SKM-1 (cell line): ENCODE results near the gene BCKDK.

Experiments used
- DNase-seq: peaks from one replicate; lab custom pipeline; 2025; ENCODE audit not compliant: unreplicated experiment; lab: John Stamatoyannopoulos, UW

BCKDK gene

GRCh38 chr16:31080035-31080629 is 28.1 kb upstream of the BCKDK start:
- DNase-seq = no peak

DNA sequence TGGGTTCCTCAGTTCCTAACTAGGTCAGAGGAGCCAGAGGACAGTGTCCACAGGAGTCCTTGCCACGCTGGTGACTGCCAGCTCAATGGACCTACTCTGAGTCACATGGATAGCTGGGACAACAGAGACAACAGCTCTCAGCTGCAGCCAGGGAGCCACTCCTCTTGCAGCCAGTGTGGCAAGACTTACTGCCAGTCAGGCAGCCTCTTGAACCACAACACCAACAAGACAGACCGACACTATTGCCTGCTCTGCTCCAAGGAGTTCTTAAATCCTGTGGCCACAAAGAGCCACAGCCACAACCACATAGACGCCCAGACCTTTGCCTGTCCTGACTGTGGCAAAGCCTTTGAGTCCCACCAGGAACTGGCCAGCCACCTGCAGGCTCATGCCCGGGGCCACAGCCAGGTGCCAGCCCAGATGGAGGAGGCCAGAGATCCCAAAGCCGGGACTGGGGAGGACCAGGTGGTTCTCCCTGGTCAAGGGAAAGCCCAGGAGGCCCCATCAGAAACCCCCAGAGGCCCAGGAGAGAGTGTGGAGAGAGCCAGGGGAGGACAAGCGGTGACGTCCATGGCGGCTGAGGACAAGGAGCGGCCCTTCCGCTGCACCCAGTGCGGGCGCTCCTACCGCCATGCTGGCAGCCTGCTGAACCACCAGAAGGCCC is 27.3 kb upstream of the BCKDK start:
- no peak for DNase-seq

GRCh38 chr16:31081428-31082351 is 26.5 kb upstream of the BCKDK start:
- DNase-seq = no peak

GRCh38 chr16:31082368-31083045 is 25.7 kb upstream of the BCKDK start:
- DNase-seq = no peak

GRCh38 chr16:31083081-31083480 is 25.1 kb upstream of the BCKDK start:
- DNase-seq = no peak

DNA sequence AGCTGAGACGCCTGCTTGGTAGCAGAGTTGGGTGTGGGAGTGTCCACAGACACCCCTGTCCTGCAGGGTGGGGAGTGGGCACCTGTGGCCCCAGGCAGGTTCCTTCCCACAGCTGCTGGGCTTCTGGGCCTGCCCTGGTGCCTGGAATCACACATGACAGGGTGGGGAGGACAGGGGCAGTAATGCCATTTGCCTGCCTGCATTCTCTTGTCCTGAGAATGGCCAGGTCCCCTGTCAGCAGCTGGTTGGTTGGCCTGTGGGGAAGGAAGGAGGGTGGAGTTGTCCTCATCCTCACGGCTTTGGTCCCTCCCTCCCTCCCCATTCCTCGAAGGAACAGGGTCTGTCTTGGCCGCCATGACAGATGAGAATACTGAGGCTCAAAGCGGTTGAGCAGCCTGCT is 24.6 kb upstream of the BCKDK start:
- DNase-seq = no peak

DNA sequence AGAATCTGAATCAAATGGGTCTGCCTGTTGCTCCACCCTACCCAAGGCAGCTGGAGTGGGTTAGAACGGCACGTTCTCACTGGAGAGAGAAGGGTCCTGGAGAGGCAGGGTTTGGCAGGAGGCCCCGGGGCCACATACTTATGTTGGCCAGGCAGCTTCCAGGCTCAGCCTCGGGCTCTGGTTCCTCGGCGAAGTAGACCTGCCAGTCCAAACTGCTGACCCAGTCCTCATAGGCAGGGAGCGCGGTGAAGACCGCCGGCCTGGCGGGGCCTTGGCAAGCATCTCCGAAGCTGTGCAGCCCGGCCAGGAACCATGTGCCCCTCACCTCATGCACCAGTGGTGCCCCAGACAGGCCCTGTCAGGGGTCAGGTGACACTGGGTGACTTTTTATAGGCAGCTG is 24.2 kb upstream of the BCKDK start:
- no peak for DNase-seq

DNA sequence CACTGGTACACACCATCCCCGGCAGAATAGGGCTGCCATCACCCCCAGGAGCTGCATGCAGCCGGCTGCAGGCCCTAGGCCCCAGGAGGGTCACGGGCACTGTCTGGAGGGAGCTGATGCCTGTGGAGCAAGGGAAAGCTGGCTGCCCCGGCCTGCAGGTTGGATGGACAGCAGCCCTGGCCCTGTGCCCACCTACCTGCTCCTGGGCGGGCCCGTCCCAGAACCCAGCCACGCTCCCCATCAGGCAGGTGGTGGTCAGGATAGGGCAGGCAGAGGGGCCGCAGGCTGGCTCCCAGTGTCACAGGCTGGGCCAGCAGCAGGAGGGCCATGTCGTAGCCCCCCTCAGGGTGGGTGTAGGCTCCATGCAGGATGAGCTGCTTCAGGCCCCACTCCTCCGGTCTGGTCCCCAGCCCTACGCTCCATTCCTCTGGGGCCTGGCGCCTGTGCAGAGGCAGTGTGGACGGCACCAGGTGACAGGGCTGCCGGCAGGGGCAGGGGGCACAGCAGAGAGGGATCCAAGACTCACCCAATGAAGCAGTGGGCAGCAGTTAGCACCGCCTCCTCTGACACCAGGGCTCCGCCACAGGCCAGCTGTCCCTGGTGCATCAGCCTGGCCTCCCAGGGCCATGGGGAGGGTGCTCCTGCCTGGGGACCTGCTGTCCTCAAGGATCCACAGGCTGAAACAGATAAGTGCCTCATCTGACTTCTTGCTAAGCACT is 23.4 kb upstream of the BCKDK start:
- no peak for DNase-seq

DNA sequence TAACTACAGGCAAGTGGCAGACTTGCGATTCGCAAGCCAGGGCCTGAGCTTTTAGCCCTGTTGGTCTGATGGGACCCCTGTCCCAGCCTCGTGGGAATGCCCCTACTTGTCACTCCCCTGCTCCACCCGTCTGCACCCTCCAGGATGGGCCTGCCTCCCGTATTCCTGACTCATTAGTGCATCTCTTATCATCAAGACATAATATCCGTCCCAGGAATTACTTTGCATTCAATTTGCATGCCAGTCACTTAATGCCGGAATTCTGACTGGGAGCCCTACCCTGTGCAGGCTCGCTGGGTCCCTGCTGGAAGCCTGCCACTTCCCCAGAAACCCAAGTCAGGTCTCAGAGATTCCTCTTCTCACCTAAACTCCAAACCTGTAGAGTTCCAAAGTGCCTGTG is 22.8 kb upstream of the BCKDK start:
- no peak for DNase-seq

- DNase-seq = no peak
Observed at GRCh38 chr16:31085873-31086628, 22.1 kb upstream of the BCKDK start.

- no peak for DNase-seq
Observed at GRCh38 chr16:31086629-31086906, 21.6 kb upstream of the BCKDK start.

DNA sequence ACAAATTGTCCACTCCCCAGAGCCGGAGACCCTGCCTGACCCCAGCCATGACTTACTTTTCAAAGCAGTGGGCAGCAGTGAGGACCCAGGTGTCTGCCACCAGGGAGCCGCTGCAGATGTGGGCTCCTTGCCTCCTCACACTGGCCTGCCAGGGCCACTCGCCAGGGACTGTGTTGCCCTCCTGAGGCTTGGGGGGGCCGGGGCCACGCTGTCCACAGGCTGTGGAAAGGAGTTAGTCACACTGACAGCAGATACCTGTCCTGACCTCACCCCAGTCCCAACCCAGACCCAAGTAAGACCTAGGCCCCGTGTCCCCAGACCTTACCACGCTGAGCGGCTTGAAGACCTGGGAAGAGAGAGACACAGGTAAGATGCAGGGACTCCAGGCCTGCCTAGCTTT is 20.7 kb upstream of the BCKDK start:
- no peak for DNase-seq

- no peak for DNase-seq
Observed at GRCh38 chr16:31087971-31088370, 20.2 kb upstream of the BCKDK start.

GRCh38 chr16:31088459-31089183 is 19.6 kb upstream of the BCKDK start, which contains the start of gene PRSS53:
Gene PRSS53 (minus strand): TSS chr16:31088943. CDS start chr16:31088809, 134 bp downstream.
- DNase-seq = no peak

DNA sequence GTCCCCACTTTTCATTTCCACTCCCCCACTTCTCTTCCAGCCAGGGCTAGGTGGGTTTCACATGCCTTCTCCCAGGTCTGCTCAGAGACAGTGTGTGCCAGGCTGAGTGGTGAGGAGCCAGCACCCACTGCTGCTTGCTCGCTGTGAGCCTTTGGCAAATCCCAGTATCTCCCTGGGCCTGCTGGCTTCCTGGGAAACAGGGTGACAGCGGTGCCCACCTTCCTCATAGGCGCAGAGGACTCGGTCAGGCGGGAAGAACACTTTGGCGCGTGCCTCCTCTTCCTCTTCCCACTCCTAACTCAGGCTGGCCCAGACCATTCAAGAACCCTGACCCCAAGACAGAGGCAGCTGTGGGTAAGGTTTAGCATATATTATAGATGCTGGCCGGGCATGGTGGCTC is 19.0 kb upstream of the BCKDK start:
- no peak for DNase-seq

DNA sequence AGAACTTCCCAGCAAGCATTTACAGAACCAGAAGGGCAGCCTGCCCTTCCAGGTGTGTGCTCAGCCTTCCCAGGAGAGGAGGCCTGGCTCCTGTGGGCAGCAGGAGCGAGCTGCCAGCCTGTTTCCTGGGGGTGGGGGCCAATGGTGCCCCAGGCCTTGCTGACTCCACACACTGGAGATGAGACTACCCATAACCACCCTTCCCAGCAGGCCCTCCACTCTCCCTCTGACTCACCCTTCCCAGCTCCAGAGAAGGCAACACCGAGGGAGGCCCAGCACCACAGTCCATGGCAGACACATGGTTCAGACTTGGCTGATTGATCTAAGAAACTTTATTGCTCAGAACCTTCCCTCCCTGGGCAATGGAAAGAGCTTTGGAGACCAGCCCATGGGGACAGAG is 17.6 kb upstream of the BCKDK start:
- DNase-seq = no peak

- no peak for DNase-seq
Observed at GRCh38 chr16:31092330-31092729, 15.9 kb upstream of the BCKDK start.

DNA sequence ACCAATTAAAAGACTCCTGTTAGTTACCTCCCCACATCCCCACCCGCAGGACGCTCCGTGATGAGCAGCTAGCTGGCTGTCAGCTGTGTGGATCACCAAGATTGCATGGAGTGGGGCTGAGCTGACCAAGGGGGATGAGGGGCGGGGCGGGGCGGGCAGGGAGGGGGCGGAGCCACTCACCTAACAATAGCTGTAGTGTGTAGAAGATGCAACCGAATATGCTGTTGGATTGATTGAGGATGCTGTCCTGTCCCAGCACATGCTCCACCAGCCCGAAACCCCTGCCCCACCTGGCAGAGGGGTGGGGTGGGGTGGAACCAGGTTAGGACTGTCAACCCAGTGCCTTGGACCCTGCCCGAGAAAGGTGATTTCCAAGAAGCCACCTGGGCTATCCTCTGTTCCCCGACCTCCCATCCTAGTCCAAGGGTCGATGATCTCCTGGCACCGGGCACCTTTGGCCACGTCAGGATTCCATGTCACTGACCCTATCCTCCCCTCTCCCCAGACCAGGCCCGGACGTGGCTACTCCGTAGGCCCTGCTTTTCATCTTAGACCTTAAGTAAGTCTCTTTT is 15.0 kb upstream of the BCKDK start:
- DNase-seq = no peak

GRCh38 chr16:31094088-31094423 is 14.1 kb upstream of the BCKDK start:
- no peak for DNase-seq
